Measurements from ENCODE around the gene CARS1.

Gene CARS1

DNA sequence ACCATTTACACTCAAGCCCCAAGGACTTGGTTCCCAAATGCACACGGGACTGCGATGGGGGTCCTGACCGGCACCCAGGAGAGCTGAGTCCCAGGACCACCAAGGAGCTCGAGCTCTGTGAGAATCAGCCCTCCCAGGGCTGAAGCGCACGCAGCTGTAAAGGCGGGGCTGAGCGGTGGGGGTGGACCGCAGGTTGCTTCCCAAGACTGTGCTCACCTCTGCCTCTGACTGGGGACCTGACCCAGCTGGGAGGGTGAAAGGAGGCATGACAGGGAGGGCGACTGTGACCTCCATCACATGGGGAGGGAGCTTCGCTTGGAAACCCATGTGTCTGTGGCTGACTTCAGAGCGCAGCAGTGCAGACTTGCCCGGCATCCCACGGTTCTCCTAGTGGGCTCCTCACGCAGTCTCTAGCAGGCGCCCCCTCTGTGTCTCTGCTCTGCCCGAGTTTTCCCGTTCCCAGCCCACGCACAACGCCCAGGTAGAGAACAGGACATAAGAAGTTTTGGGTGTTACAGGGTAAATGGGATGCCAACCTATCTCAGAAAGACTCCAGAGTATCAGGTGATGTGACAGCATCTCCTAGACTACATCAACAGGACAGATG, 49.7 kb downstream of the CARS1 start:
- no peak for DNase-seq

DNA sequence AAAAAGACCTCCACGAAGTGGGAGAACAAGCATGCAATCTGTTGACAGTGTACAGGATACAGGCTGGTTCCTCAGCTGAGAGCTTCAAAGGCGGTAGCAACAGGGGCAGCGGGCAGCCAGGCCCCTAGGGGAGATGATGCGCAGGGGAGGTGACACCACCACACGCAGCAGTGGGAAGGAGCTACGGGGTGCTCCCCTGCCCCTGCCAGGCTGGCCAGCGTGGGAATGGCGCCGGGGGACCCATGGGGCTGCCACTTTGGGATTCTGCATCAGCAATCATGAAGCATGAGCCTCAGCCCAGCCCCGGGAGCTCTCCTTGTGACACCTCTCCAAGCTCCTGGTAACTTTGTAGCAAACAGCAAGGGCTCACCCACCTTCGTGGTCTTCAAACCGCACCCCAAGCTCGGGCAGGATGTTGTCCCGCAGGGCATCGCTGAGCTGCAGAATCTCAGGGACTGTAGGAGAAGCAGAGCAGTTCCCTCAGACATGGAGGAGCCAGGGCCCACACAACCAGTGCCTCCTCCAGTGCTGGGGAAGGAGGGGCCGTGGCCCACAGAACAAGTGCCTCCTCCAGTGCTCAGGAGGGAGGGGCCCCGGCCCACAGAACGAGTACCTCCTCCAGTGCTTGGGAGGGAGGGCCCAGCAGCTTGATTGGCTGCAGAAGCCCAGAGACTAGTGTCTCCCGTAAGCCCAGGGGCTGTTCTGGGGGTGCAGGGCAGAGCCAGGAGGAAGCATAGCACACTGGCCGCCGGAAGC, 50.5 kb downstream of the CARS1 start:
- DNase-seq, result no peak

DNA sequence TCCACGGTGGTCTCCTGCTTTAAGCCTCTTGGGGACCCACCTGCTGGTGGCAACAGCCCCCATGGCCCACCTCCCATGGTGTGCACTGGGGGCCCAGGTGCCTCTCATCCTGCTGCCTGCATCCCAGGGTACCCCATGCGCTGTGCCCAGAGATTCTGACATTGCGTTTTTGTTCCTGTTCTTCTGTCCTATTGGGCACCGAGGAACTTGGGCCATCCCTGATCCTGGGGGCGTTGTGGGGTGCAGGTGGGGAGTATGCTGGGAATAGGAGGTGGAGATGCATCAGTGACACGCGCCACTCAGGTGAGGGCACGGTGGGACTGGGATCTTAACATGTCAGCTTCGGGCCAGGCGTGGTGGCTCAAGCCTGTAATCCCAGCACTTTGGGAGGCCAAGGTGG, 52.7 kb downstream of the CARS1 start:
- DNase-seq, result no peak

DNA sequence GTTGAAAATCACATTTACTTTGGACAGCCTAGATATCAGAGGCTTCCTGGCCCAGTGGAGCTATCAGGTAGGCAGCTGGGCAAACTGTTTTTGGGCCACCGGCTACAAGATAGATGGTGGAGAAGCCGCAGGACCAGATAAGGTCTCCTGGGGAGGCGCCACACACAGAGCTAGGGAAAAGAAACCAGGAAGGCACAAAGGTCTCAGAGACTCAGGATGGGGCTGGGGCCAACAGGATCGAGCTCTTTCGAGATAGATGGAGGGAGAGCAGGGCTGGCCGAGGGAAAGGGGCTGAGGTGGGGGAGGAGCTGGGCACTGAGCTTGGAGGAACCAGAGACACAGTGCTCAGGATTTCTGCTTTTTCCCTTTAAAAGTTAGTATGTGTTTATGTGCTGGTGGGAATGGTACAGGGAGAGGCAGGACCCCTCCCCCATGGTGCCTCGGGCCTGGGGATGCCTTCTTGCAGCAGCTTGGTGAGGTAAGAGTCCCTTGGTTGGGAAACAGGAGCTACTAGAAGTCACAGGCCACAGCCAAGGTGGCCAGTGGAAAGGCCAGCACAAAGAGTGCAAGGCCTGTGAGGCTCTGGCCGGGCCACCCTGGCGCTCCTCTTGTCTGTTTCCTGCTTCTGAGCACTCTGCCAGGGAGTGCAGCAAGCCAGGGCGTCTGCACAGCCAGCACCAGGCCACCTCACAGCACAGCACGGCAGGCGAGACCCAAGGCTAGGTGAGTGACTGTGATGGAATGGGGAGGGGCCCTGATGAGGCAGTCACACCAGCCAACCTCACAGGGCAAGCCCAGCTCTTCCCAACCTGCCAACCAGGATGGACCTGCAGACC, 53.6 kb downstream of the CARS1 start:
- no peak for DNase-seq

GRCh38 chr11:3002871-3003270, 54.4 kb downstream of the CARS1 start:
- DNase-seq, result no peak

DNA sequence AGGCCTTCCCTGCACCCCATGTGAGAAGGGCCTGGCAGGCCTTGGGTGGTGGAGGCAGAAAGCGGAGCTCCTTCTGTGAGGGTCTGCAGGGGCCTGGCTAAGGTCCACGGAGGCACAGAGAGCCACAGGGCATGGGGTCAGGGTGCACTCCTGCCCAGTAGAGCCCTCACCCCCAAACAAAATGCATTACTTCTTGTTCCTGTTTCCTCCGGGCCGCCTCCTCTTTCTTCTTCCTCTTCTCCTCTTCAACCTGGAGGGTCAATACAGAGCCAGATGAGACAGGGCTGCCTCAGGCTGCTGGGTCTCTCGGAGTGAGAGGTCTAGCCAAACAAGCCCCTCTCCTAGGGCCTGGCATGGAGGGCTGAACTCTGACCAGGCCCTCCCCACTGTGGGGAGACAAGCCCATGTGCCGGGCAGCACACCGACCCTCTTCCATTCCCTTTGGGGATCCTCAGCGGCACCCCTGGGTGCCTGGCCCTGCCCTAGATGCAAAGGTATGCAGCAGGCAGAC, 54.8 kb downstream of the CARS1 start:
- no peak for DNase-seq

GRCh38 chr11:3001496-3001895, 55.7 kb downstream of the CARS1 start:
- DNase-seq, result no peak

GRCh38 chr11:3000032-3000961, 56.9 kb downstream of the CARS1 start:
- no peak for DNase-seq

DNA sequence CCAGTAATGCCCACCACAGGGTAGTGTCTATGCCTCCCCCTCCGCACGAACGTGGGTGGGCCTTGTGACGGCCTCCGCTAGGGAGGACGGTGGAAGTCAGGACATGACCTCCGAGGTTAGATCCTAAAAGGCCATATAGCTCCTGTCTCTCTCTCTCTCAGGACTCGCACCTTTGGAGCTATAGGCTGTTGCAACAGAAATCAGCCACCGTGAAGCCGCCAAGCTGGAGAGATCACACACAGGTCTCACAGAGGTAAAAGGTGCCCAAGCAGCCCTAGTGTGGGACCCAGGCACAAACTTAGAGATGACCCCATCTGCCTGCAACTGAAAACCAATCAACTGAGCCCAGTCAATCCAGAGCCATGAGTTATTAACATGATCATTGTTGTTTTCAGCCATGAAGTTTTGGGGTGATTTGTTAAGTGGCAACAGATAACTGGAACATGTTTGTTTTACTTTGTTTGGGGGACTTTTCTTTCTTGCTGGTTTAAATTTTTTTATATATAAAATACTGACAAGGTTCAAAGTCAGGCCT, 57.7 kb downstream of the CARS1 start:
- no peak for DNase-seq

DNA sequence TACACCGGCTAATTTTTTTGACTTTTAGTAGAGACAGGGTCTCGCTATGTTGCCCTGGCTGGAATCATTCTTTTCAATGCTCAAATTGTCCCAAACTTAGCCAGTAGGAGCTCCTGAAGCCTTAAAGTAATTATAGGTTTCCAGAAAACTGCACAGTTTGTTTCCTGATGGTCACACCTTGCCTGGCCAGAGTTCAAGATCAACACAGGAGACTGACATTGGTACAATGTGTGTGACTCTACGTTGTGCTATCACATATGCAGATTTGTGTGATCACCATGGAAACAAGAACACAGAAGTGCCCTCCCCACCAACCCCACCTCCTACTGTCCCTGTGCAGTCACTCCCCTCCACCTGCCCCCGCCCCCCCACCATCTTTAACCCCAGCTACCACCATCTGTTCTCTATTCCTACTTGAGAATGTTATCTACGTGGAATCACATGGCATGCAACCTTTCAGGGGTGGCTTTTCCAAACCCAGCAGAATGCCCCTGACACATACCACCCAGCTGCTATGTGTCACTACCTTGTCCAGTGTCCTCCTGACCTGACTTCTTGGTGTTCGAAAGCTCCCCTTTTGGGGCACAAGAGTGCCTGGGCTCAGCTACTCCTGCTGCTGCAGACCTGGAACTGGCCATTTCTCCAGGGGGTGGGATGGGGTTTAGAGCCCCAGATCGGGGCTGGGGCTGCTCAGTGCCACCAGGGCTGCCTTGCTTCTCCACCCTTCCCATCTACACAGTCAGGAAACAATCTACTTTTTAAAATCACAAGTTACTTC, 59.0 kb downstream of the CARS1 start:
- DNase-seq, result no peak

DNA sequence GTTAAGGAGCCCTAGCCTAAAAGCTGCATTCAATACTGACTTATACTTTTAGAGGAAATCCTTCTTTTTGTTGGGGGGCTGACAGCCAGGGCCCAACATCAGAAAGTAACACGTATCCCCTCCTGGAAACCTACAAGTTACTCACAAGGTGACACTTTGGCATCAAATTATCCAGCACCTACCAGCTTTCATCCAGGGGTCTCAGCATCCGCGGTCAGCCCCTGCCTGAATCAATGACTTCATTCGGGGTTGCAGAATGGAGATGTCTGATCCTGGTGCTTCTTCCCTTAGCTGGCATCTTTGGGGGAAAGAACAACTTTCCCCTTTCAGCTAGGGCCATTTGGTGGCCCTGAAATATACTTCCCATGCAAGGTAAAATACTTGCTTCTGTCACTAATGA, 59.8 kb downstream of the CARS1 start:
- no peak for DNase-seq

DNA sequence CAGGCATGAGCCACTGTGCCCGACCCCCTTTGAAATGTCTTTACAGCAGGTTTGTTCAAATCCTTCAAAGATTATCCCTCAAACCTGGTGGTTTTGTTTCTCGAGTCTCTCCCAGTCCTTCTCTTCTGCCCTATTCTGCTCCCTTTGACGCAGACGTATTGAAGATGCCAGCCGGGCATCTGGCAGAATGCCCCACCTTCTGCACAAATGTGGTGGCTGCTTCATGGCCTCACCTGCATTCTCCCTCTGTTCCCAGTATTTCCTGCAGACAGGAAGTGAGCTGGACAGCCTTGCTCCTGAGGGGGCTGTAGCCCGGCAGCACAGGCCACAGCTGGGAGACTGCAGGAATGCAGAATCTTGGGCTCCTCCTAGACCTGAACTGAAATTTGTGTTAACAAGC, 60.2 kb downstream of the CARS1 start:
- no peak for DNase-seq

DNA sequence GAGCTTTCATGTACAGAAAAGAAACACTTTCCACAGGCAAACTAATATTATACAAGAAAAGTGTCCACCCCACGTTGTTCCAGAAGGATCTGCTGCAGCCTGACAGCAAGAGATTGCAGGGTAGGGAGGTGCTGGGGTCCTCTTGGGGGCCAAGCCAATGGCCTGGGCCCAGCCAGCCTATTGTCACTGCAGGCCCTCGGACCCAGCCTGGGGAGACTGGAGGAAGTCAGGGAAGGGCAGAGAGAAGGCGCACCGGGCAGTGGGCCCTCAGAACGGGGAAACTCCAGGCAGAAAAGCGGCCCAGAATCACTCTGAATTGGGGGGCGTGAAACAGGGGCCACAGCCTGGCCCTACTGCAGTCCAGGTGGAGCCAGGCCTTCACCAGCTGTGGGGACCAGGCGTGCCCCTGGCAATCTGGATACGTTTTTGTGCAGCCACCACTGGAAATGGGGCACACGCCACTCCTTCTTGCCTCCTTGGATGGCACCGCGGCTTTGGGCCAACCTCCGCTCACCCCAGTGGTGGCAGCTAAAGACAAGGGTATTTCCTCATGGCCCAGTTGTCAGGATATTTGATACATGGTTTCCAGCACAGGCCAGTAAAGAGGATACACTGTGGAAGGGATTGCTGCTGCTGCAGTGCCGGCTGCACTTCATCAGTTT, 61.2 kb downstream of the CARS1 start:
- DNase-seq, result no peak

- DNase-seq, result no peak
Observed at GRCh38 chr11:2995031-2995561, 62.1 kb downstream of the CARS1 start.

GRCh38 chr11:2994336-2994730, 62.9 kb downstream of the CARS1 start:
- DNase-seq, result no peak

DNA sequence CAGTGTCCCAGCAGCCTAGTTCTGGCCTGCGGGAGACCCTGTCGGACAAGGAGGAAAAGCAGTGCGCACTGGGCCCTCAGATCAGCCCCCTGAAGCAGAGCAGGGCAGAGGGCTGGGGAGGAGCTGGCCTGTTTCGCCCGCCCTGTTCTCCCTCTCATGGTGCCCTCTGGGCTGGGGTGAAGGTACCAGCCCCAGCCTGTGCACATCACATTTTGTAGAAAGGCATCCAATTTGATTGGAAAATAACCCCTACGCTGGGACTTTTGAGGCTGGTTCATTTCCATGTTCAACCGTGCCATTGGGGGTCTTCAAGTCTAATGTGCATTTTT, 64.3 kb downstream of the CARS1 start:
- no peak for DNase-seq

DNA sequence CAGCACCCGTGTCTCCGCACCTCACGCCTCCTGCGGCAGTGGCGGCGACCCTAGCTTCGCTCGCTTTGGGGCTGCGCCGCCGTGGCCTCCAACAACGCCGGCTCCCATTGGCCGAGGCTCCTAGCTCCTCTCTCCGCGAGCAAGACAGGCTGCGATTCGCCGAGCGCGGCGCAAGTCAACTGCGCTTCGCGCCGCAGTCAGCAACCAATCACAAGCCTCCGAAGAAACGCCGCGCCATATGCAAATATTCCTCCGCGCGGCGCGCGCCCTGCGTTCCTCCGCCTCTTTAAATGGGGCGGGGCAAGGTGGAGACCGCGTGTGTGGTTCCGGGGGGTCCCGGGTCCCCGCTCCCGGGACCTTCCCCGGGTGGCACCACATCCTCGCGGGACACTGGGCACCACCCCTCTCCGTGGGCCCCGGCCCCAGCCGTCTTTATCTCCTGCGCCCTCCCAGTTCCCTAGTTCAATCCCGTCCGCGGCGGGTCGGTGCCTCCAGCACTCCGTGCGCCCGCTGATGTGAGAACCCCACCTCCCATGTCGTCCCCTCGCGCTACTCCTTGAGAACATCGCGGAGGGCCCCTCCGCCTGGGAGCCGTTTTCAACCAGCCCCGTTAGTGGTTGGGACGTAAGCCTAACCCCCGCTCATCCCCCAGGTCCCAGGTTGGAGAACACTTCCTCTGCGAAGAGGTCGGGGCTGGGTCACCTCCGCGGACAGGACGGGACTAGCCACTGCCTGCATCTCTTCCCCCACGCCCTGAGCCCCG, 64.8 kb downstream of the CARS1 start, which contains the start of gene NAP1L4:
TSS of gene NAP1L4 (minus strand) at position 96 of the 763 bp plus-strand sequence. CDS start 13,109 bp downstream, outside the sequence.
- DNase-seq, result peak; percentile 98 to 99 (median 98)

- DNase-seq, result peak; percentile 83 to 95 (median 89)
Observed at GRCh38 chr11:2991452-2992233, 65.6 kb downstream of the CARS1 start.

Measured in suppressor macrophage treated with lipopolysaccharide for 1 hour (primary cell).